T-helper 1 cell treated with Interleukin-12 subunit alpha and Interleukin-12 subunit beta and Interleukin-4 antibody, amounts not matched to agents 30 μg/mL and 1 μg/mL, for 36 hours (primary cell): Measurements from ENCODE around the gene WAC.
"Not testable (repeated sequence)": the region's sequence is repeated elsewhere in the genome, so short reads cannot be mapped to it uniquely, and the experiment has no call there.

ENCODE experiments used
- H3K27ac Mint-ChIP-seq: one replicate; pipeline ENCODE4 v1.8.0; 2021; ENCODE audit warnings: mild to moderate bottlenecking, mixed read lengths
- H3K27me3 Mint-ChIP-seq: one replicate; pipeline ENCODE4 v1.8.0; 2021; ENCODE audit warnings: low read depth, mixed read lengths
- H3K36me3 Mint-ChIP-seq: one replicate; pipeline ENCODE4 v1.8.0; 2021; ENCODE audit warnings: low read depth, mixed read lengths
- H3K4me1 Mint-ChIP-seq: one replicate; pipeline ENCODE4 v1.8.0; 2021; ENCODE audit warnings: low read depth, mixed read lengths
- H3K4me3 Mint-ChIP-seq: one replicate; pipeline ENCODE4 v1.8.0; 2021; ENCODE audit warnings: mild to moderate bottlenecking, moderate library complexity, mixed read lengths
- H3K9me3 Mint-ChIP-seq: one replicate; pipeline ENCODE4 v1.8.0; 2021; ENCODE audit warnings: mixed read lengths

WAC gene

DNA sequence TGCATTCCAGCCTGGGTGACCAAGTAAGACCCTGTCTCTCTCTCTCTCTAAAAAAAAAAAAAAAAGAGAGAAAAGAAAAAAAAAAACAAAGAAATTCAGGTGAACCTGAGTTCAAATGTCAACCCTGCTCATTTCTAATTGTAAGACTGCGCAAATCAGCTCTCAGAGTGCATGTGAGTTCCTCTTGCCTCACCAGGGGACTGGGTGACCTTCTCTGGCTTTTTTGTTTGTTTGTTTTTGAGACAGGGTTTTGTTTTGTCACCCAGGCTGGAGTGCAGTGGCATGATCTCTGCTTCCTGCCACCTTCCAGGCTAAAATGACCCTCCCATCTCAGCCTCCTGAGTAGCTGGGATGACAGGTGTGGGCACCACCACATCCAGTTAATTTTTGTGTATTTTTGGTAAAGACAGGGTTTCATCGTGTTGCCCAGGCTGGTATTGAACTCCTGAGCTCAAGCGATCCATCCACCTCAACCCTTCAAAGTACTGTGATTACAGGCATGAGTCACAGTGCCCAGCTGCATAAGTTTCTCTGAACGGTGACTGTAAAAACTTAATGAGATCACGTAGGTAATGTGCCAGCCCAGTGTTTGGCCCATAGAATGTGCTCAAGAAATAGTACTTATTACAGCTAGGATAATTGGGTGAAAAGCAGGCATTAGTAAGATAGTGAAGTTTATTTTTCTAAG is 99.1 kb downstream of the WAC start:
- no peak overlapping the region for H3K27ac Mint-ChIP-seq
- no peaks in the 10 kb centered on the region for H3K36me3 Mint-ChIP-seq
- peaks cover 3% of the 10 kb centered on the region for H3K4me1 Mint-ChIP-seq
- H3K4me3 Mint-ChIP-seq, result no peak overlapping the region
- peaks cover 15% of the 10 kb centered on the region for H3K27me3 Mint-ChIP-seq
- no peaks in the 10 kb centered on the region for H3K9me3 Mint-ChIP-seq

DNA sequence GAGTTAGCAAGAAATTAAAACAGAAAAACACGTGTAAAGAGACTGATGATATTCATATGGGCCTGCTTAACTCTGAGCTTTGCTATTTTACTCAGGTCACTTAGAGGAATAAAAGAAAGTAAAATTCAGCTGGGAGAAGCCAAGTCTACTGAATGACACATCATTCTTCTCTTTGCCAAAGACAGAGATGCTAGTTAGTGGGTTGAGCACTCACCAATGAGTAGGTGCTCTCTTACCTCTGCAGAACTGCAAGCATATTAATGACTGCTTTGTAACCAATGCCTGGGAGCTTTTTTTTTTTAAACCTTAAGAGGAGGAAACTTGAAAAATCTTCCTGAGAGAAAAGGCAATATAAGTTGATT is 99.6 kb downstream of the WAC start:
- Mint-ChIP-seq H3K36me3 (no peaks in the 10 kb centered on the region), H3K4me3 (no peak overlapping the region), H3K4me1 (peaks cover 3% of the 10 kb centered on the region), H3K27ac (no peak overlapping the region), H3K27me3 (peaks cover 11% of the 10 kb centered on the region), H3K9me3 (no peaks in the 10 kb centered on the region)

DNA sequence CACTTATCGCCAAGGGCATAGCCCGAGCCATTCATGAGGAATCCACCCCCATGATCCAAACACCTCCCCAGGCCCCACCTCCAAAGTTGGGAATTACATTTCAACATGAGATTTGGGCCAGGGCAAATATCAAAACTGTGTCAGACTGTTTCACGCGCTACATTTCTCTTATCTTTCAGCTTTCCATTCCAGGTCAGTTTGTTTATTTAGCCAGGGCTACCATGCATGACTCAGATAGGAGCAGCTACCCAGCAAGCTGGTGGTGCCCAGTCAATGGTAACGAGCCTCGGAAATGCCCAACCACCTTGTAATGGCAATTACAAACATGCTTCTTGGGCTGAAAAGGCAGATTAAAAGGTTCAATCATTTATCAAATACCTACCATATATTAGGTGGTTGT is 100.8 kb downstream of the WAC start:
- no peaks in the 10 kb centered on the region for H3K9me3 Mint-ChIP-seq
- peaks cover 11% of the 10 kb centered on the region for H3K27me3 Mint-ChIP-seq
- H3K4me3 Mint-ChIP-seq, result no peak overlapping the region
- no peaks in the 10 kb centered on the region for H3K4me1 Mint-ChIP-seq
- no peaks in the 10 kb centered on the region for H3K36me3 Mint-ChIP-seq
- no peak overlapping the region for H3K27ac Mint-ChIP-seq

DNA sequence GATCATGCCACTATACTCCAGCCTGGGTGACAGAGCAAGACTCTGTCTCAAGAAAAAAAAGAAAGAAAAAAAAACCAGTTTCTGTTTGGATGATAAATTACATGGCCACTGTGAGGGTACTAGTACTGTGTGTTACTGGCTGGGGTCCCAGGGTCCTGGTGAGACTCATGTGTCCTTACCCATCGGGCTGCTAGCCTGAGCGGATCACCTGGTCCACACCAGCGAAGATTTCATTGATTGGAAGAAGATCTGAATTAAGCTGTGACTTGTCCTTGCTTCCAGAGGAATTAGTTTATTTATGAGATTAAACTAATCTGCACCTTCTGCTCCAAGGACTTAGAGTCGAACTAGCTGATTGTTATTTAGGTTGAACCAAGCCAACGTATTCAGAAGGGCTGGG is 104.4 kb downstream of the WAC start:
- no peaks in the 10 kb centered on the region for H3K9me3 Mint-ChIP-seq
- no peaks in the 10 kb centered on the region for H3K36me3 Mint-ChIP-seq
- H3K27ac Mint-ChIP-seq, result no peak overlapping the region

GRCh38 chr10:28638392-28638791 is 105.5 kb downstream of the WAC start:
- Mint-ChIP-seq H3K27ac (no peak overlapping the region), H3K4me3 (no peak overlapping the region), H3K27me3 (no peaks in the 10 kb centered on the region), H3K9me3 (no peaks in the 10 kb centered on the region), H3K36me3 (no peaks in the 10 kb centered on the region), H3K4me1 (no peaks in the 10 kb centered on the region)

More for the DNA sequence above, 104.4 kb downstream of the WAC start:
- Mint-ChIP-seq H3K27me3 (no peaks in the 10 kb centered on the region), H3K4me3 (no peak overlapping the region), H3K4me1 (no peaks in the 10 kb centered on the region)

GRCh38 chr10:28640551-28640950 is 107.6 kb downstream of the WAC start:
- Mint-ChIP-seq H3K9me3 (no peaks in the 10 kb centered on the region), H3K27me3 (no peaks in the 10 kb centered on the region), H3K4me3 (no peak overlapping the region), H3K36me3 (no peaks in the 10 kb centered on the region), H3K27ac (no peak overlapping the region), H3K4me1 (no peaks in the 10 kb centered on the region)

DNA sequence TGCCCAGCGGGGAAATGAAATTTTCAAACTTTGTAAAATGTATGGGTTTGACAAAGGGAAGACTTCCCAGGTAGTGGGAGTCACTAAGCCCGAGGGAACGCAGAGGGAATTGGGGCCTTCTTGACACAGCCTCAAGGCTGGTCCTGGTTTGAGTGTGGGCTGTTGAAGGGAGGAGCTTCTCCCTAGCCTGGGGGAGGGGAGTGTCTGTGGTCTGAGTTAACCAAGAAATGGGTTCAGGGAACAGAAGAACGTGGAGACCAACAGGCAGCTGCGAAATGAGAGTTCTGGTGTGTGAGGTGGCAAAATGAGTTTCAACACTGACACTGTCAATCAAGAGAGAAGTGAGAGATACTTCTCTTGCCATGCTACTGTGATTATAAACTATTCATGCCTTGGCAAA is 111.7 kb downstream of the WAC start:
- Mint-ChIP-seq H3K27ac (no peak overlapping the region), H3K36me3 (no peaks in the 10 kb centered on the region), H3K9me3 (no peaks in the 10 kb centered on the region), H3K27me3 (no peaks in the 10 kb centered on the region), H3K4me3 (no peak overlapping the region), H3K4me1 (no peaks in the 10 kb centered on the region)

- H3K27me3 Mint-ChIP-seq, result no peaks in the 10 kb centered on the region
- H3K27ac Mint-ChIP-seq, result no peak overlapping the region
- H3K4me1 Mint-ChIP-seq, result no peaks in the 10 kb centered on the region
- H3K36me3 Mint-ChIP-seq, result no peaks in the 10 kb centered on the region
- no peak overlapping the region for H3K4me3 Mint-ChIP-seq
- H3K9me3 Mint-ChIP-seq, result no peaks in the 10 kb centered on the region
These were observed 119.2 kb downstream of the WAC start for GRCh38 chr10:28652106-28652505.

GRCh38 chr10:28652703-28653102 is 119.8 kb downstream of the WAC start:
- no peaks in the 10 kb centered on the region for H3K9me3 Mint-ChIP-seq

GRCh38 chr10:28658824-28659223 is 125.9 kb downstream of the WAC start:
- not testable (repeated sequence) for H3K27me3 Mint-ChIP-seq, H3K4me3 Mint-ChIP-seq, H3K27ac Mint-ChIP-seq, H3K4me1 Mint-ChIP-seq, H3K36me3 Mint-ChIP-seq, H3K9me3 Mint-ChIP-seq

More at GRCh38 chr10:28652703-28653102, 119.8 kb downstream of the WAC start:
- no peak overlapping the region for H3K4me3 Mint-ChIP-seq
- H3K4me1 Mint-ChIP-seq, result no peaks in the 10 kb centered on the region
- H3K27me3 Mint-ChIP-seq, result no peaks in the 10 kb centered on the region
- no peak overlapping the region for H3K27ac Mint-ChIP-seq
- no peaks in the 10 kb centered on the region for H3K36me3 Mint-ChIP-seq

DNA sequence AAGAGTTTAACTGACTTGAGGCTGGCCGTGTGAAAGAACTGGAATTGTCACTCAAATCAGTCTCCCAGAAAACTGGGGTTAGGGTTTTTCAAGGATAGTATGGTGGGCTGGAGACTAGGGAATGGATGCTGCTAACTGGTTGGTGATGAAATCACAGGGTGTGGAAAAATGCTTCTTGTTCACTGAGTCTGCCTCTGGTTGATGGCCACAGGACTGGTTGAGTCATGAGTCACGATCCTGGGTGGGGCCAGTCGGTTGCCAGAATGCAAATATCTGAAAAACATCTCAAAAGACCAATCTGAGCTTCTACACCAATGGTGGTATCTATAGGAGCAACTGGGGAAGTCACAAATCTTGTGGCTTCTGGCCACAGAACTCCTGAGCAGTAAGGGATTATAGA is 128.1 kb downstream of the WAC start:
- Mint-ChIP-seq H3K36me3 (no peaks in the 10 kb centered on the region), H3K4me3 (no peak overlapping the region), H3K4me1 (no peaks in the 10 kb centered on the region), H3K27ac (no peak overlapping the region), H3K27me3 (peaks cover 26% of the 10 kb centered on the region), H3K9me3 (no peaks in the 10 kb centered on the region)

DNA sequence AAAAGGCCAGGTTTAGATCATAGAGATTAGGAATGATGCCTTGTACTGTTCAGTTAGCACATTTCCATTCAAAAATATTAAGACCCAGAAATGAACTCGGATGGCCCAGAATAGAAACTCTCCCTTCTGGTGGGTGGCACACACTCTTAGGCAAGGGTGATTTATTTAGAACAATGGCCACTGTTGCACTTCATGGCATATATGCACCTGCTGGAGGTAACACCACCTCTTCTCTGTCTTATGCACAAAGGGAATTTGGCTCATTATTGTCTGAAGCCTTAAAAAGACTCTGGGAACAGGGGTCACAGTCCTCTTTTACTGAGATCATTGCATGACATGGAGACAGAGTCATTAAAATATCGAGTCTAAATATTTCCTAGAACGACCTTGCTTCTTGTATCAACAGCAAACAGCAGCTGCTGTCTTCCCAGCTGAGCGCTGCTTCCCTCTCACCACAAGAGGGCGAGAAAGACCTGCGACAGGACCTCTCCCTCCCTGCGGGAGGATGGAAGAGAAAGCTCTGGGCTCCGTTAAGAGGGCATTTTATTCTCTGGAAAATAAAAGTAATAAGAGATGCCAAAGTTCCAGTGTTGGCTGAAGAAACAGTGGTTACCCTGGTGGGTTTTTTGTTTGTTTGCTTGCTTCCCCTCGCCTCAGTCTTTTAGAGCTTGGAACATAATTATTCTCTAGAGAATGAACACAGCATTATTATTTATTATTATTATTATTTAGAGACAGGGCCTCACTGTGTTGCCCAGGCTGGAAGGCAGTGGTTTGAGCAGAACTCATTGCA is 130.9 kb downstream of the WAC start:
- no peak overlapping the region for H3K27ac Mint-ChIP-seq
- H3K4me3 Mint-ChIP-seq, result no peak overlapping the region
- H3K4me1 Mint-ChIP-seq, result peaks cover 4% of the 10 kb centered on the region
- no peaks in the 10 kb centered on the region for H3K36me3 Mint-ChIP-seq
- peaks cover 52% of the 10 kb centered on the region for H3K27me3 Mint-ChIP-seq
- H3K9me3 Mint-ChIP-seq, result no peaks in the 10 kb centered on the region

DNA sequence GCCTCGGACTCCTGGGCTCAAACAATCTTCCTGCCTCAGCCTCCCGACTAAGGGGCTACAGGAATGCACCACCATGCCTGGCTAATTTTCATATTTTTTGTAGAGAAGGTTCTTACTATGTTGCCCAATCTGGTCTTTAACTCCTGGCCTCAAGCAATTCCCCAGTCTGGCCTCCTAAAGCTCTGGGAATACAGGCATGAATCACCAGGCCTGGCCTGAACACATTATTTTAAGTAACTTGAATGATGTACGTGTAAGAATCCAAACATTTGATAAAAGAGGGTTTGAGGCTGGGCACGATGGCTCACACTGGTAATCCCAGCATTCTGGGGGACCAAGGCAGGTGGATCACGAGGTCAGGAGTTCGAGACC is 131.4 kb downstream of the WAC start:
- Mint-ChIP-seq H3K4me1 (peaks cover 5% of the 10 kb centered on the region), H3K4me3 (no peak overlapping the region), H3K9me3 (no peaks in the 10 kb centered on the region), H3K27ac (no peak overlapping the region), H3K36me3 (no peaks in the 10 kb centered on the region), H3K27me3 (peaks cover 58% of the 10 kb centered on the region)

DNA sequence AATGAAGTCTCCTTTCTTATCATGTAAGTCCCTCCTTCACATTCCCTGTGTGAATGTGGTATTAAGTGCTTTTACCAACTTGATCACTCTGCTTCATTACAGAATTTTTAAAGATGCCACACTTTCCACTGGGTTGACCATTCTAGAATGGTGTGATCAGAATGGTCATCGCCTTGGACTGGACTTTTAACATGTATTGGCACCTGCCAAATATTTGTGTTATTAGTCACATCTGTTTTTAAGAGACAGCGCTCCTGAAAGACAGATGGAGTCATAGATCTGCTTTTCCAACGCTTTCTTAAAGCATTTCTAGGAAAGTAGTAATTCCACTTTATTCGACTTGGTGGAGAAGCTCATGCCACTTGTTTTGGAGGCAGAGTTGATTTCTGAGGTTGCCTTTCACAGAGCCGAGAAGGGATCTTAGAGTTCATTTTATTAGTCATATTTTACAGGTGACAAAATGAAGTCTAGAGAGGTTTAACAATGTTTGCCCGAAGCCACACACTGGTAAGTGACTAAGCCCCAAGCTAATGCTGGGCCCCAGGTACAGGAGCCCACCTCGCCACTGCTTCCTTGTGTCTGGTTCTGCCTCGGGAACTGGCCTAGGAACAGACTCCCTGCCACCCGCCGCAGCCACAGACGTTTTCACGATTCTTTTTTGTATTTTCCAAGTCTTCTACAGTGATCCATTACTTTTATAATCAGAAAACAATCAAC is 134.0 kb downstream of the WAC start:
- Mint-ChIP-seq H3K27me3 (peaks cover 75% of the 10 kb centered on the region), H3K36me3 (no peaks in the 10 kb centered on the region), H3K27ac (no peak overlapping the region), H3K9me3 (no peaks in the 10 kb centered on the region), H3K4me1 (peaks cover 7% of the 10 kb centered on the region), H3K4me3 (no peak overlapping the region)
